Osteocyte (in vitro differentiated cells): ENCODE results near the gene KIFC1. TPM values are rescaled to one million over a fixed set of nuclear protein-coding genes. Genes with fewer than 3 reads are reported as not detected.

Source experiments
- DNase-seq: peaks from one replicate; pipeline ENCODE4 v3.0.0; 2021; ENCODE audit warnings: mixed read lengths; ENCODE audit not compliant: unreplicated experiment; ENCODE audit errors: extremely low spot score
- H3K27ac Mint-ChIP-seq: one replicate; pipeline ENCODE4 v1.8.0; 2021; ENCODE audit warnings: mild to moderate bottlenecking, mixed read lengths; ENCODE audit not compliant: unreplicated experiment
- H3K27me3 Mint-ChIP-seq: one replicate; pipeline ENCODE4 v1.8.0; 2021; ENCODE audit warnings: mixed read lengths; ENCODE audit not compliant: unreplicated experiment
- H3K36me3 Mint-ChIP-seq: one replicate; pipeline ENCODE4 v1.8.0; 2021; ENCODE audit warnings: mixed read lengths; ENCODE audit not compliant: unreplicated experiment
- H3K4me1 Mint-ChIP-seq: one replicate; pipeline ENCODE4 v1.8.0; 2021; ENCODE audit warnings: mixed read lengths; ENCODE audit not compliant: unreplicated experiment
- H3K4me3 Mint-ChIP-seq: one replicate; pipeline ENCODE4 v1.8.0; 2021; ENCODE audit warnings: mild to moderate bottlenecking, moderate library complexity, mixed read lengths; ENCODE audit not compliant: unreplicated experiment
- H3K9me3 Mint-ChIP-seq: one replicate; pipeline ENCODE4 v1.8.0; 2021; ENCODE audit warnings: mixed read lengths; ENCODE audit not compliant: unreplicated experiment
- CTCF ChIP-seq: fragments of 200-600 bp; sonication (generic); IDR thresholded peaks from 2 replicates; pipeline ENCODE4 v1.5.0; 2021; ENCODE audit warnings: antibody characterized with exemption, mild to moderate bottlenecking, moderate library complexity
- total RNA-seq: library from RNA; stranded (reverse); gene quantifications from 2 replicates; pipeline ENCODE4 v1.2.1, GENCODE V29; 2021

Gene KIFC1
- total RNA-seq, 1 donor from 2014 or later: 10.8 TPM

GRCh38 chr6:33415831-33416230 lies 24.2 kb downstream of the KIFC1 start:
- Mint-ChIP-seq H3K4me3 (peak overlapping the region; percentile 6), H3K4me1 (peaks cover 62% of the 10 kb centered on the region), H3K9me3 (no peaks in the 10 kb centered on the region), H3K27ac (no peak overlapping the region), H3K36me3 (peaks cover 21% of the 10 kb centered on the region), H3K27me3 (no peaks in the 10 kb centered on the region)
- no peak for DNase-seq
- no peak for TF ChIP-seq CTCF

GRCh38 chr6:33416386-33417127 lies 24.9 kb downstream of the KIFC1 start:
- no peak for DNase-seq

GRCh38 chr6:33417128-33417902 lies 25.7 kb downstream of the KIFC1 start:
- no peaks in the 10 kb centered on the region for H3K9me3 Mint-ChIP-seq
- no peaks in the 10 kb centered on the region for H3K27me3 Mint-ChIP-seq
- H3K4me1 Mint-ChIP-seq: peaks cover 62% of the 10 kb centered on the region
- H3K27ac Mint-ChIP-seq: peak overlapping the region; percentile 99
- TF ChIP-seq CTCF: no peak
- no peak for DNase-seq
- H3K36me3 Mint-ChIP-seq: peaks cover 20% of the 10 kb centered on the region
- H3K4me3 Mint-ChIP-seq: peak overlapping the region; percentile 98

More at GRCh38 chr6:33416386-33417127, 24.9 kb downstream of the KIFC1 start:
- Mint-ChIP-seq H3K9me3 (no peaks in the 10 kb centered on the region), H3K36me3 (peaks cover 21% of the 10 kb centered on the region), H3K27ac (peak overlapping the region; percentile 99), H3K4me1 (peaks cover 66% of the 10 kb centered on the region), H3K4me3 (peak overlapping the region; percentile 98), H3K27me3 (no peaks in the 10 kb centered on the region)
- TF ChIP-seq CTCF: no peak

GRCh38 chr6:33417903-33418689 lies 26.5 kb downstream of the KIFC1 start, which contains the start of gene CUTA:
TSS of gene CUTA (minus strand) at chr6:33418107. CDS start at chr6:33418000, 107 bp downstream.
- peaks cover 16% of the 10 kb centered on the region for H3K36me3 Mint-ChIP-seq
- peak within 1 kb of the TSS; percentile 98 for H3K4me3 Mint-ChIP-seq
- peaks cover 59% of the 10 kb centered on the region for H3K4me1 Mint-ChIP-seq
- H3K9me3 Mint-ChIP-seq: no peaks in the 10 kb centered on the region
- peak; percentile 99 for DNase-seq
- no peaks in the 10 kb centered on the region for H3K27me3 Mint-ChIP-seq
- peak; percentile 44 for TF ChIP-seq CTCF
- peak within 1 kb of the TSS; percentile 99 for H3K27ac Mint-ChIP-seq
